Measurements from ENCODE around the gene FXYD5. TPM values are rescaled to one million over a fixed set of nuclear protein-coding genes. Genes with fewer than 3 reads are reported as not detected.

Gene FXYD5
- total and polyA plus RNA-seq, 2 donors (not counting 1 experiment from before 2014, with no cell fraction given), result 19.8 to 100 TPM

DNA sequence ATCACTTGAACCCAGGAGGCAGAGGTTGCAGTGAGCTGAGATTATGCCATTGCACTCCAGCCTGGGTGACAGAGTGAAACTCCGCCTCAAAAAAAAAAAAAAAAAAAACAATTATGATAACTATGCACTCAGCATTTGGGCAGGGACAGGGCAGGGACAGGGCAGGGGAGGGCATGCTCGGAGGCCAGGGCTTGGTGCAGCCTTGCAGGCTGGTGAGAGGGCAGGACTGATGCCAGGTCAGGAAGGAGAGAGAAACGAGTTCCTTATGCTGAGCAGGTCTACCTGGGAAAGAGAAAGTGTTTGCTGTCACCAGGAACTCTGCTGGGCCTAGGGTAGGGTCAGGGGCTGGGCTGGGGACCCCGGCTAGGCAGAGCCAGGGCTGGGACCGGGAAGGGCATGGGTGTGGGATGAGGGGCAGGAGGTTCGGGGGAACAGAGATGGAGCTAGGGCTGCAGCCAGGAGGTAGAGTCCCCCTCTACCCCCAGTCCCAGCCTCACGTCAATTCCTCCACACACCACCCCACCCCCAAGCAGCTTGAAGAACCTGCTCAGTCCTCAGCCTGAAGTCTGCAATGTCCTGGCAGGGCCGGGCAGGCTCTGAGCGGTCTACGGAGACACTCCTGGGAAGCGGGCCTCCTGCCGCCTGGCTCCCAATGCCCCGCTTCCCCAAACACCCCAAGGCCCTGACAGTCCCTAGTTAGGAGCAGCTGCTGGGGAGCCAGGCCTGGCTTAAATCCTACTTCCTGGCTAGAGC is 36.1 kb upstream of the FXYD5 start:
- H3K4me2 ChIP-seq (ENCODE audit: extremely low read depth, insufficient read depth, low read length), result no peak overlapping the region
- no peak for DNase-seq (ENCODE audit: low read depth in 2 of 2)
- H3K9ac ChIP-seq (ENCODE audit: insufficient read depth, low read length), result no peak overlapping the region
- no peaks in the 10 kb centered on the region for H3K27me3 ChIP-seq (ENCODE audit: control insufficient read depth, insufficient read depth, low read length)
- H3K4me1 ChIP-seq (ENCODE audit: control insufficient read depth, extremely low read depth, insufficient read depth, low read length), result peaks cover 4% of the 10 kb centered on the region
- H3K4me3 ChIP-seq (replicated peaks in 1 of 4; ENCODE audit: control extremely low read depth in 1 of 4, insufficient read depth in 1 of 4, low read depth in 3 of 4, low read length in 4 of 4), result no peak overlapping the region
- H3K27ac ChIP-seq (ENCODE audit: insufficient read depth, low read length), result no peak overlapping the region
- no peaks in the 10 kb centered on the region for H3K36me3 ChIP-seq (ENCODE audit: control insufficient read depth, insufficient read depth, low read length)
- no peaks in the 10 kb centered on the region for H3K9me3 ChIP-seq (ENCODE audit: control insufficient read depth, insufficient read depth, low read depth, low read length)
- H4K20me1 ChIP-seq (ENCODE audit: control insufficient read depth, extremely low read depth, insufficient read depth, low read length), result no peaks in the 10 kb centered on the region
- H2AFZ ChIP-seq (ENCODE audit: low read length), result no peak overlapping the region
- no peaks in the 10 kb centered on the region for H3K79me2 ChIP-seq (ENCODE audit: control insufficient read depth, insufficient read depth, low read length)
- TF ChIP-seq, protein P1, sequence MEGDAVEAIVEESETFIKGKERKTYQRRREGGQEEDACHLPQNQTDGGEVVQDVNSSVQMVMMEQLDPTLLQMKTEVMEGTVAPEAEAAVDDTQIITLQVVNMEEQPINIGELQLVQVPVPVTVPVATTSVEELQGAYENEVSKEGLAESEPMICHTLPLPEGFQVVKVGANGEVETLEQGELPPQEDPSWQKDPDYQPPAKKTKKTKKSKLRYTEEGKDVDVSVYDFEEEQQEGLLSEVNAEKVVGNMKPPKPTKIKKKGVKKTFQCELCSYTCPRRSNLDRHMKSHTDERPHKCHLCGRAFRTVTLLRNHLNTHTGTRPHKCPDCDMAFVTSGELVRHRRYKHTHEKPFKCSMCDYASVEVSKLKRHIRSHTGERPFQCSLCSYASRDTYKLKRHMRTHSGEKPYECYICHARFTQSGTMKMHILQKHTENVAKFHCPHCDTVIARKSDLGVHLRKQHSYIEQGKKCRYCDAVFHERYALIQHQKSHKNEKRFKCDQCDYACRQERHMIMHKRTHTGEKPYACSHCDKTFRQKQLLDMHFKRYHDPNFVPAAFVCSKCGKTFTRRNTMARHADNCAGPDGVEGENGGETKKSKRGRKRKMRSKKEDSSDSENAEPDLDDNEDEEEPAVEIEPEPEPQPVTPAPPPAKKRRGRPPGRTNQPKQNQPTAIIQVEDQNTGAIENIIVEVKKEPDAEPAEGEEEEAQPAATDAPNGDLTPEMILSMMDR (conservative IDR thresholded peaks at IDR 0.05 in 1 of 2, IDR thresholded peaks at IDR 0.05 in 1 of 2; ENCODE audit: low read depth in 1 of 2, low read length in 2 of 2), result no peak
- TF ChIP-seq EZH2 (IDR thresholded peaks at IDR 0.05; ENCODE audit: low read length, missing control alignments), result no peak

- no peak overlapping the region for H3K4me3 ChIP-seq (replicated peaks in 1 of 4; ENCODE audit: control extremely low read depth in 1 of 4, insufficient read depth in 1 of 4, low read depth in 3 of 4, low read length in 4 of 4)
- no peaks in the 10 kb centered on the region for H4K20me1 ChIP-seq (ENCODE audit: control insufficient read depth, extremely low read depth, insufficient read depth, low read length)
- no peaks in the 10 kb centered on the region for H3K9me3 ChIP-seq (ENCODE audit: control insufficient read depth, insufficient read depth, low read depth, low read length)
- no peaks in the 10 kb centered on the region for H3K36me3 ChIP-seq (ENCODE audit: control insufficient read depth, insufficient read depth, low read length)
- H3K27me3 ChIP-seq (ENCODE audit: control insufficient read depth, insufficient read depth, low read length), result no peaks in the 10 kb centered on the region
- H3K4me2 ChIP-seq (ENCODE audit: extremely low read depth, insufficient read depth, low read length), result no peak overlapping the region
- no peak overlapping the region for H2AFZ ChIP-seq (ENCODE audit: low read length)
- H3K9ac ChIP-seq (ENCODE audit: insufficient read depth, low read length), result no peak overlapping the region
- no peaks in the 10 kb centered on the region for H3K79me2 ChIP-seq (ENCODE audit: control insufficient read depth, insufficient read depth, low read length)
- TF ChIP-seq, protein P1 (conservative IDR thresholded peaks at IDR 0.05 in 1 of 2, IDR thresholded peaks at IDR 0.05 in 1 of 2; ENCODE audit: low read depth in 1 of 2, low read length in 2 of 2), result no peak
- no peak for TF ChIP-seq EZH2 (IDR thresholded peaks at IDR 0.05; ENCODE audit: low read length, missing control alignments)
- no peak for DNase-seq (ENCODE audit: low read depth in 2 of 2)
- H3K4me1 ChIP-seq (ENCODE audit: control insufficient read depth, extremely low read depth, insufficient read depth, low read length), result peaks cover 10% of the 10 kb centered on the region
- no peak overlapping the region for H3K27ac ChIP-seq (ENCODE audit: insufficient read depth, low read length)
Measured at GRCh38 chr19:35119091-35119490, 35.4 kb upstream of the FXYD5 start.

DNA sequence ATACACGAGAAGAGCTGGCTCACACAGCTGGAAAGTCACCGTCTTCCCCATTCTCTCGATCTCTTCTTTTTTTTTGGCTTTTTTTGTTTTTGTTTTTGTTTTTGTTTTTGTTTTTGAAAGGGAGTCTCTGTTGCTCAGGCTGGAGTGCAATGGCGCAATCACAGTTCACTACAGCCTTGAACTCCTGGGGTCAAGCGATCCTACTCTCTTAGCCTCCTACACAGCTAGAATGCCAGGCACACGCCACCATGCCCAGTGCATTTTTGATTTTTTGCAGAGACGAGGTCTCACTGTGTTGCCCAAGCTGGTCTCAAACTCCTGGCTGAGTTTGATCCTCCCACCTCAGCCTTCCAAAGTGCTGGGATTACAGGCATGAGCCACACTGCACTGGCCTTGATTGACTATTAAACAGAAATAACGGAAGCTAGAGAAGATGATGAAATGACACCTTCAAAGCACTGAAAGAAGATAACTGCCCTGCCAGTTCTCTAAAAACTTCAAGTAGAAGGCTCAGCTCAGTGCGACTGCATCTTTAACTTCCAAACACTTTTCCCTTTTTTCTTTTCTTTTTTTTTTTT is 34.9 kb upstream of the FXYD5 start:
- Histone ChIP-seq H3K27ac (ENCODE audit: insufficient read depth, low read length) (no peak overlapping the region), H3K79me2 (ENCODE audit: control insufficient read depth, insufficient read depth, low read length) (no peaks in the 10 kb centered on the region), H3K9me3 (ENCODE audit: control insufficient read depth, insufficient read depth, low read depth, low read length) (no peaks in the 10 kb centered on the region), H3K36me3 (ENCODE audit: control insufficient read depth, insufficient read depth, low read length) (no peaks in the 10 kb centered on the region), H3K4me3 (replicated peaks in 1 of 4; ENCODE audit: control extremely low read depth in 1 of 4, insufficient read depth in 1 of 4, low read depth in 3 of 4, low read length in 4 of 4) (no peak overlapping the region), H3K4me1 (ENCODE audit: control insufficient read depth, extremely low read depth, insufficient read depth, low read length) (peaks cover 13% of the 10 kb centered on the region), H3K4me2 (ENCODE audit: extremely low read depth, insufficient read depth, low read length) (no peak overlapping the region), H3K9ac (ENCODE audit: insufficient read depth, low read length) (no peak overlapping the region), H3K27me3 (ENCODE audit: control insufficient read depth, insufficient read depth, low read length) (no peaks in the 10 kb centered on the region), H2AFZ (ENCODE audit: low read length) (no peak overlapping the region), H4K20me1 (ENCODE audit: control insufficient read depth, extremely low read depth, insufficient read depth, low read length) (no peaks in the 10 kb centered on the region)
- no peak for TF ChIP-seq EZH2 (IDR thresholded peaks at IDR 0.05; ENCODE audit: low read length, missing control alignments)
- TF ChIP-seq, protein P1 (conservative IDR thresholded peaks at IDR 0.05 in 1 of 2, IDR thresholded peaks at IDR 0.05 in 1 of 2; ENCODE audit: low read depth in 1 of 2, low read length in 2 of 2), result no peak
- no peak for DNase-seq (ENCODE audit: low read depth in 2 of 2)

Measured in fibroblast of lung (primary cell).